Measurements from ENCODE around the gene PRLR. TPM values are rescaled to one million over a fixed set of nuclear protein-coding genes. Genes with fewer than 3 reads are reported as not detected.

PRLR gene
- total and polyA plus RNA-seq, 2 experiments from 2014 or later: 0.31 to 2.2 TPM

DNA sequence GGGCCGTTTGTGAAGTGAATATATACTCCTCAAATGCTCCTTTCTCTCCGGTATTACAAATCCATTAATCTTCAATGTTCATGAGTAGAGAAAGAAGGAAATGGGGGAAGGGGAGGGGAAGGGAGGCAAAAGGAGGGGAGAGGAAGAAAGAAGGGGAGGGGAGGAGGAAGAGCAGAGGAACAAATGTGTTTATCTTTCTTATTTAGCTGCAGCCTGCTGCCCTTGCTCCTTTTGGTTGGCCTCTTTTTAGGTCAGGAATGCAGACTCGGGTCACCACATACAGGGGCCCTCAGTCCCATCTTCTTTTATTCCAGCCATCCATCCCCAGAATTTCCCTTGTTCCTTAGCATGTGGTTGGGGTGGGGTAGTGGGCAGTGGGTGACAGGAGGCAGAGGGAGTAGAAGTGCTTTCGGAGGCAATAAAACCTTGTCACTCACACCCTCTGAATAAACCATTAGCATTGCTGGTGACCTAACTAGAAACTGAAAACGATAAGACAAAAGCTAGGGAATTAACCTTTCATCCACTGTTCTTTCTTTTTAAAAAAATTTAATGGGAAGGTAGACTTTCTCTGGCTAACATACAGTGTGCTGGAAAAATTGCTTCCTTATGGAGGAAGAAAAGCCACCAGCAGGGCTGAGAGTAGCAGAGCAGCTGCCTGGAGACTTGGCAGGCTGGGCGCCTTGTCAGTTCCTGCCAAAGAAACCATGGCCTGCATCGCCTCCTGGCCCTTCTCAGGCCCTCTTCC, 16.8 kb upstream of the PRLR start:
- peaks cover 5% of the 10 kb centered on the region for H3K27me3 Mint-ChIP-seq (ENCODE audit: insufficient read depth, low read depth, poor library complexity)
- H3K4me1 Mint-ChIP-seq: peaks cover 18% of the 10 kb centered on the region
- H3K27me3 ChIP-seq (ENCODE audit: insufficient read depth): no peaks in the 10 kb centered on the region
- no peak overlapping the region for H3K27ac ChIP-seq (ENCODE audit: low read depth)
- H3K36me3 Mint-ChIP-seq (ENCODE audit: low read depth): peaks cover 4% of the 10 kb centered on the region; the same call in 1 of the 3 replicates
- no peaks in the 10 kb centered on the region for H3K79me2 ChIP-seq (replicated peaks; ENCODE audit: insufficient read depth)
- ATAC-seq: peak; percentile 34; the same call in 1 of the 3 replicates
- H3K4me2 ChIP-seq: no peak overlapping the region
- no peaks in the 10 kb centered on the region for H3F3A ChIP-seq (replicated peaks; ENCODE audit: low read depth)
- H3K4me3 ChIP-seq: no peak overlapping the region
- TF ChIP-seq, protein P1, sequence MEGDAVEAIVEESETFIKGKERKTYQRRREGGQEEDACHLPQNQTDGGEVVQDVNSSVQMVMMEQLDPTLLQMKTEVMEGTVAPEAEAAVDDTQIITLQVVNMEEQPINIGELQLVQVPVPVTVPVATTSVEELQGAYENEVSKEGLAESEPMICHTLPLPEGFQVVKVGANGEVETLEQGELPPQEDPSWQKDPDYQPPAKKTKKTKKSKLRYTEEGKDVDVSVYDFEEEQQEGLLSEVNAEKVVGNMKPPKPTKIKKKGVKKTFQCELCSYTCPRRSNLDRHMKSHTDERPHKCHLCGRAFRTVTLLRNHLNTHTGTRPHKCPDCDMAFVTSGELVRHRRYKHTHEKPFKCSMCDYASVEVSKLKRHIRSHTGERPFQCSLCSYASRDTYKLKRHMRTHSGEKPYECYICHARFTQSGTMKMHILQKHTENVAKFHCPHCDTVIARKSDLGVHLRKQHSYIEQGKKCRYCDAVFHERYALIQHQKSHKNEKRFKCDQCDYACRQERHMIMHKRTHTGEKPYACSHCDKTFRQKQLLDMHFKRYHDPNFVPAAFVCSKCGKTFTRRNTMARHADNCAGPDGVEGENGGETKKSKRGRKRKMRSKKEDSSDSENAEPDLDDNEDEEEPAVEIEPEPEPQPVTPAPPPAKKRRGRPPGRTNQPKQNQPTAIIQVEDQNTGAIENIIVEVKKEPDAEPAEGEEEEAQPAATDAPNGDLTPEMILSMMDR (conservative IDR thresholded peaks at IDR 0.05; ENCODE audit: low read depth in 2 of 2): no peak
- TF ChIP-seq NANOG (IDR thresholded peaks at IDR 0.05; ENCODE audit: borderline replicate concordance): no peak
- TF ChIP-seq EZH2phosphoT487 (IDR thresholded peaks at IDR 0.05; ENCODE audit: unreplicated experiment): no peak
- TF ChIP-seq POLR2AphosphoS5 (IDR thresholded peaks at IDR 0.05; ENCODE audit: low read depth): no peak
- TF ChIP-seq, protein P2, sequence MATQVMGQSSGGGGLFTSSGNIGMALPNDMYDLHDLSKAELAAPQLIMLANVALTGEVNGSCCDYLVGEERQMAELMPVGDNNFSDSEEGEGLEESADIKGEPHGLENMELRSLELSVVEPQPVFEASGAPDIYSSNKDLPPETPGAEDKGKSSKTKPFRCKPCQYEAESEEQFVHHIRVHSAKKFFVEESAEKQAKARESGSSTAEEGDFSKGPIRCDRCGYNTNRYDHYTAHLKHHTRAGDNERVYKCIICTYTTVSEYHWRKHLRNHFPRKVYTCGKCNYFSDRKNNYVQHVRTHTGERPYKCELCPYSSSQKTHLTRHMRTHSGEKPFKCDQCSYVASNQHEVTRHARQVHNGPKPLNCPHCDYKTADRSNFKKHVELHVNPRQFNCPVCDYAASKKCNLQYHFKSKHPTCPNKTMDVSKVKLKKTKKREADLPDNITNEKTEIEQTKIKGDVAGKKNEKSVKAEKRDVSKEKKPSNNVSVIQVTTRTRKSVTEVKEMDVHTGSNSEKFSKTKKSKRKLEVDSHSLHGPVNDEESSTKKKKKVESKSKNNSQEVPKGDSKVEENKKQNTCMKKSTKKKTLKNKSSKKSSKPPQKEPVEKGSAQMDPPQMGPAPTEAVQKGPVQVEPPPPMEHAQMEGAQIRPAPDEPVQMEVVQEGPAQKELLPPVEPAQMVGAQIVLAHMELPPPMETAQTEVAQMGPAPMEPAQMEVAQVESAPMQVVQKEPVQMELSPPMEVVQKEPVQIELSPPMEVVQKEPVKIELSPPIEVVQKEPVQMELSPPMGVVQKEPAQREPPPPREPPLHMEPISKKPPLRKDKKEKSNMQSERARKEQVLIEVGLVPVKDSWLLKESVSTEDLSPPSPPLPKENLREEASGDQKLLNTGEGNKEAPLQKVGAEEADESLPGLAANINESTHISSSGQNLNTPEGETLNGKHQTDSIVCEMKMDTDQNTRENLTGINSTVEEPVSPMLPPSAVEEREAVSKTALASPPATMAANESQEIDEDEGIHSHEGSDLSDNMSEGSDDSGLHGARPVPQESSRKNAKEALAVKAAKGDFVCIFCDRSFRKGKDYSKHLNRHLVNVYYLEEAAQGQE (IDR thresholded peaks at IDR 0.05; ENCODE audit: unreplicated experiment): no peak
- no peak for TF ChIP-seq STAT1 (IDR thresholded peaks at IDR 0.05; ENCODE audit: unreplicated experiment)
- no peak for TF ChIP-seq CREB1 (CRISPR knock-in tag; IDR thresholded peaks at IDR 0.05; ENCODE audit: low read depth)
- TF ChIP-seq, protein P3, sequence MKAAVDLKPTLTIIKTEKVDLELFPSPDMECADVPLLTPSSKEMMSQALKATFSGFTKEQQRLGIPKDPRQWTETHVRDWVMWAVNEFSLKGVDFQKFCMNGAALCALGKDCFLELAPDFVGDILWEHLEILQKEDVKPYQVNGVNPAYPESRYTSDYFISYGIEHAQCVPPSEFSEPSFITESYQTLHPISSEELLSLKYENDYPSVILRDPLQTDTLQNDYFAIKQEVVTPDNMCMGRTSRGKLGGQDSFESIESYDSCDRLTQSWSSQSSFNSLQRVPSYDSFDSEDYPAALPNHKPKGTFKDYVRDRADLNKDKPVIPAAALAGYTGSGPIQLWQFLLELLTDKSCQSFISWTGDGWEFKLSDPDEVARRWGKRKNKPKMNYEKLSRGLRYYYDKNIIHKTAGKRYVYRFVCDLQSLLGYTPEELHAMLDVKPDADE (IDR thresholded peaks at IDR 0.05): no peak
- TF ChIP-seq JUNB (IDR thresholded peaks at IDR 0.05; ENCODE audit: unreplicated experiment): no peak
- no peak for TF ChIP-seq ZNF331 (CRISPR knock-in tag; IDR thresholded peaks at IDR 0.05; ENCODE audit: low read depth)
- TF ChIP-seq EZH2 (IDR thresholded peaks at IDR 0.05; ENCODE audit: low read depth, unreplicated experiment): no peak
- TF ChIP-seq, protein P4, sequence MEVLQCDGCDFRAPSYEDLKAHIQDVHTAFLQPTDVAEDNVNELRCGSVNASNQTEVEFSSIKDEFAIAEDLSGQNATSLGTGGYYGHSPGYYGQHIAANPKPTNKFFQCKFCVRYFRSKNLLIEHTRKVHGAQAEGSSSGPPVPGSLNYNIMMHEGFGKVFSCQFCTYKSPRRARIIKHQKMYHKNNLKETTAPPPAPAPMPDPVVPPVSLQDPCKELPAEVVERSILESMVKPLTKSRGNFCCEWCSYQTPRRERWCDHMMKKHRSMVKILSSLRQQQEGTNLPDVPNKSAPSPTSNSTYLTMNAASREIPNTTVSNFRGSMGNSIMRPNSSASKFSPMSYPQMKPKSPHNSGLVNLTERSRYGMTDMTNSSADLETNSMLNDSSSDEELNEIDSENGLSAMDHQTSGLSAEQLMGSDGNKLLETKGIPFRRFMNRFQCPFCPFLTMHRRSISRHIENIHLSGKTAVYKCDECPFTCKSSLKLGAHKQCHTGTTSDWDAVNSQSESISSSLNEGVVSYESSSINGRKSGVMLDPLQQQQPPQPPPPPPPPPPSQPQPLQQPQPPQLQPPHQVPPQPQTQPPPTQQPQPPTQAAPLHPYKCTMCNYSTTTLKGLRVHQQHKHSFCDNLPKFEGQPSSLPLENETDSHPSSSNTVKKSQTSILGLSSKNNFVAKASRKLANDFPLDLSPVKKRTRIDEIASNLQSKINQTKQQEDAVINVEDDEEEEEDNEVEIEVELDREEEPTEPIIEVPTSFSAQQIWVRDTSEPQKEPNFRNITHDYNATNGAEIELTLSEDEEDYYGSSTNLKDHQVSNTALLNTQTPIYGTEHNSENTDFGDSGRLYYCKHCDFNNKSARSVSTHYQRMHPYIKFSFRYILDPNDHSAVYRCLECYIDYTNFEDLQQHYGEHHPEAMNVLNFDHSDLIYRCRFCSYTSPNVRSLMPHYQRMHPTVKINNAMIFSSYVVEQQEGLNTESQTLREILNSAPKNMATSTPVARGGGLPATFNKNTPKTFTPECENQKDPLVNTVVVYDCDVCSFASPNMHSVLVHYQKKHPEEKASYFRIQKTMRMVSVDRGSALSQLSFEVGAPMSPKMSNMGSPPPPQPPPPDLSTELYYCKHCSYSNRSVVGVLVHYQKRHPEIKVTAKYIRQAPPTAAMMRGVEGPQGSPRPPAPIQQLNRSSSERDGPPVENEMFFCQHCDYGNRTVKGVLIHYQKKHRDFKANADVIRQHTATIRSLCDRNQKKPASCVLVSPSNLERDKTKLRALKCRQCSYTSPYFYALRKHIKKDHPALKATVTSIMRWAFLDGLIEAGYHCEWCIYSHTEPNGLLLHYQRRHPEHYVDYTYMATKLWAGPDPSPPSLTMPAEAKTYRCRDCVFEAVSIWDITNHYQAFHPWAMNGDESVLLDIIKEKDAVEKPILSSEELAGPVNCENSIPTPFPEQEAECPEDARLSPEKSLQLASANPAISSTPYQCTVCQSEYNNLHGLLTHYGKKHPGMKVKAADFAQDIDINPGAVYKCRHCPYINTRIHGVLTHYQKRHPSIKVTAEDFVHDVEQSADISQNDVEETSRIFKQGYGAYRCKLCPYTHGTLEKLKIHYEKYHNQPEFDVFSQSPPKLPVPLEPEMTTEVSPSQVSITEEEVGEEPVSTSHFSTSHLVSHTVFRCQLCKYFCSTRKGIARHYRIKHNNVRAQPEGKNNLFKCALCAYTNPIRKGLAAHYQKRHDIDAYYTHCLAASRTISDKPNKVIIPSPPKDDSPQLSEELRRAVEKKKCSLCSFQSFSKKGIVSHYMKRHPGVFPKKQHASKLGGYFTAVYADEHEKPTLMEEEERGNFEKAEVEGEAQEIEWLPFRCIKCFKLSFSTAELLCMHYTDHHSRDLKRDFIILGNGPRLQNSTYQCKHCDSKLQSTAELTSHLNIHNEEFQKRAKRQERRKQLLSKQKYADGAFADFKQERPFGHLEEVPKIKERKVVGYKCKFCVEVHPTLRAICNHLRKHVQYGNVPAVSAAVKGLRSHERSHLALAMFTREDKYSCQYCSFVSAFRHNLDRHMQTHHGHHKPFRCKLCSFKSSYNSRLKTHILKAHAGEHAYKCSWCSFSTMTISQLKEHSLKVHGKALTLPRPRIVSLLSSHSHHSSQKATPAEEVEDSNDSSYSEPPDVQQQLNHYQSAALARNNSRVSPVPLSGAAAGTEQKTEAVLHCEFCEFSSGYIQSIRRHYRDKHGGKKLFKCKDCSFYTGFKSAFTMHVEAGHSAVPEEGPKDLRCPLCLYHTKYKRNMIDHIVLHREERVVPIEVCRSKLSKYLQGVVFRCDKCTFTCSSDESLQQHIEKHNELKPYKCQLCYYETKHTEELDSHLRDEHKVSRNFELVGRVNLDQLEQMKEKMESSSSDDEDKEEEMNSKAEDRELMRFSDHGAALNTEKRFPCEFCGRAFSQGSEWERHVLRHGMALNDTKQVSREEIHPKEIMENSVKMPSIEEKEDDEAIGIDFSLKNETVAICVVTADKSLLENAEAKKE (CRISPR knock-in tag; IDR thresholded peaks at IDR 0.05): no peak
- TF ChIP-seq ZNF114 (CRISPR knock-in tag; IDR thresholded peaks at IDR 0.05): no peak
- DNase-seq (ENCODE audit: low spot score): no peak
- H3K4me1 ChIP-seq (ENCODE audit: insufficient read depth): 0 out of 2 replicates have a peak, but pooled peaks cover 3% of the 10 kb centered on the region
- H3K27ac Mint-ChIP-seq: no peak overlapping the region
- H2AFZ ChIP-seq: peak overlapping the region; percentile 85
- no peaks in the 10 kb centered on the region for H4K20me1 ChIP-seq (replicated peaks; ENCODE audit: insufficient read depth)
- H3K9me2 ChIP-seq (ENCODE audit: insufficient read depth): peaks cover 7% of the 10 kb centered on the region; the same call in 1 of the 2 replicates
- H3K36me3 ChIP-seq (ENCODE audit: insufficient read depth): no peaks in the 10 kb centered on the region
- H3K9me3 Mint-ChIP-seq: peaks cover 18% of the 10 kb centered on the region
- no peak overlapping the region for H3K4me3 Mint-ChIP-seq
